Measurements from ENCODE around the gene C14orf180.
A peak's percentile ranks its signal among the peaks of the same experiment; 100 is the strongest.

Gene C14orf180

DNA sequence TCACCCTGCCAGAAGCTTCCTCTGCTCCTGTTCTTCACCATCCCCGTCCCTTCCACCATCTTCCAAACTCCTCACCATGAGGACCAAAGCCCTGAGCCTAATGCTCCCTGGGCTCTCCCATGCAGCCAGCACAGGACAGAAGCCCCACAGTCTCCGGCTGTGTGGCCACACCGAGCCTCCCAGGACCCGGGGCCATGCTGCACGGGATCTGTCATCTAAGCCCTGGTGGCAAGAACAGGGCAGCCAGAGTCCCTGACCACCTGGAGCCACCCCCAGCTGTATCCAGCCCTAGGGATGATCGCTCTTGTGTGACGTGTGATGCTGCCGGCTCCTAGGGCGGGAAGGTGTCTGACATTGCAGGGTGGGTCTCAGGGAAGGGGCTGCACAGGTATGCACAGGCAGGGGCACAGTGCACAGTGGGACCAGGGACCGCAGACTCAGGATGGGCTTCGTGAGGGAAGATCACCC is 16.9 kb downstream of the C14orf180 start:
- DNase-seq = no peak

- no peak for DNase-seq
Measured at GRCh38 chr14:104596927-104597351, 17.4 kb downstream of the C14orf180 start.

- DNase-seq = no peak
Measured at GRCh38 chr14:104597576-104597975, 18.0 kb downstream of the C14orf180 start.

DNA sequence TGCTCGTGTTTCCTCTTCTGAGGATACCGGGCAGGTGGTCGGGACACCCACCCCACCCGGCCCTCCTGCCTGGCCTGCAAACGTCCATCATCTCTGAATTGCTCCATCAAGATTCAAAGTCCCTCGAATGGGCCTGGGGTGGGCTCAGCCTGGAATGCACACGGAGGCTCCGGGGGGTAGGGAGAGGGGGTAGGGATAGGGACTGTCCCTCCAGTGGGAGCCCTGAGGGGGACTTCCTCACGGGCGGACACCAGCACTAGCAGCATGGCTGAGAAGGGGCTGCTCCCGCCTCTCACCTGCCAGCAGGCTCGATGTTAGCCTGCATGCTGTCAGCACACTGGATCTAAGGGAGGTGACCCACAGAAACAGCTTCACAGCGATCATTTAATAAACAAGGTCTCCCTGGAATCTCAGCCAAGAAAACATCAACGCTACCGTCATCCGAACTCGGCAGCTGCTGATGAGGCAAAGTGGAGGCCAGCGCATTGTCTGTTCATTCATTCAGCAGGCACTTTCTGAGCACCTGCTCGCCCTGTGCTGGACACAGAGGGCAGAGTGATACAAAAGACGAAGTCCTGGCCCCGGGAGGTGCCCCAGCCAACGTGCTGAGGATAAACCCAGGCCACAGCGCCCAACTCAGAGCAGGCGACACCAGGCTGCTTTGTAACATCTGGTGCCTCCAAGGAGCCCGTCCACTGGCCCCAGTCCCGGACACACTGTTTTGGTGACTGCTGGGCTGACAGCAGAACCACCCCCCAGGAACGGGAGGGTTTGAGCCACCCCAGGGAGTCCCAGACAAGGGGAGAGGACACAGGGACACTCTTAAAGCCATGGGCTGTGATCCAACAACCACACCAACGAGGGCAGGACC is 18.7 kb downstream of the C14orf180 start:
- peak; percentile 48 for DNase-seq

GRCh38 chr14:104598910-104599273 is 19.3 kb downstream of the C14orf180 start:
- no peak for DNase-seq

DNA sequence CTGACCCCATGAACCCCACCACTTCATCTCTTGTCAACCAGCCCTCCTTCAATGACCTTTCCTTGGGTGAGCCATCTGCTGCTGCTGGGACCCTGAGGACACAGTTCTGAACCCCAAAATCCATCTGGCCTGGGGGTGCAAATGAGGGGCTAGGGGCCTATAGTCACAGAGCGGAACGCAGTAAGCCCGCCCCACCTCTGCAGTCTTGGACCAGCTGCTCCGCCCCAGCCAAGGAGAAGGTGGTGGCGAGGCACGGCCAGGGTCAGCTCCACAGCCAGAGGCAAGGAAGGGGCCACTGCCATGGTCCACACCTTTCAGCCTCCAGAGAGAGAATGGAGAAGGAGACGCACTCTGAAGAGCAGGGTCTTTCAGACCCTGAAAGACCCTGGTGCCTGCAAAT is 19.9 kb downstream of the C14orf180 start:
- DNase-seq = no peak

DNA sequence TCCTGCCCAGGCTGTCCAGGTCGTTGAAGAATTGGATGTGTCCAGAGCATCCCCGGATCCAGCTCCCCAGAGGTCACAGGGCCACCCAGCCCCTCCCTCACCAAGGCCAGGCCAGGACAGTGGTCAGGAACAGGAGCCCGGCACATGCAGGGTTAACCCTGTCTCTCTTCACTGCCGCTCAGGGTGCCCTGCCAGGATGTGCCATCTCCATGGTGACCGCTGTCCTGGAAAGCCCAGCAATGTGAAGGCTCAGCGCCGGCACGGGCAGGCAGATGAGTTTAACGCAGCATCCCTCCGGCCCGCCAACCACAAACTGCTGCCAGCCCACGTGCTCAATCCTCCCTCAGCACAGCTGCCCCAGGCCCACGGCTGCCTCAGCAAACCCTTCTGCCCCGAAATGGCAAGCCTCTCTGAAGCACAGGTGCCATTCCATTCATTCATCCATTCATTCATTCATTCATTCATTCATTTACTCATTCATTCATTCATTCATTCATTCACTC is 20.6 kb downstream of the C14orf180 start:
- no peak for DNase-seq

DNA sequence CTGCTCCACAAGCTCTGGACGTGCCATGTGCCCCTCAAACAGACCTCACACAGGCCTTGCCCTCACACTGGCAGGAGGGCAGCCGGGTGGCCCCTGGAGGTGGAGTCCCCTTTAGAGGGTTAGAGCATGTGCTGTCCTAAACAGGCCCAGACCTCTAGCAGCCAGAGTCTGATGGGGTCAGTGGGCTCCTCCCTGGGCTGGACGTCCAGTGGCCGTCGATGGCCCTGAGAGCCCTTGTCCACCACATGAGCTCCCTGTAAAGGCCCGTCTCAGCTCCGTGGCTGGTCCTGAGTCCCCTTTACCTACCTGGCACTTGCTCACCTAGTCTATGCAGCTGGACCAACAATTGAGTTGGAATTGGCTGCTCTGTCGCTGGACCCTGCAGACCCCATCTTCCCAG is 21.2 kb downstream of the C14orf180 start:
- no peak for DNase-seq

- DNase-seq = peak; percentile 8
Measured at GRCh38 chr14:104601786-104602185, 22.2 kb downstream of the C14orf180 start.

DNA sequence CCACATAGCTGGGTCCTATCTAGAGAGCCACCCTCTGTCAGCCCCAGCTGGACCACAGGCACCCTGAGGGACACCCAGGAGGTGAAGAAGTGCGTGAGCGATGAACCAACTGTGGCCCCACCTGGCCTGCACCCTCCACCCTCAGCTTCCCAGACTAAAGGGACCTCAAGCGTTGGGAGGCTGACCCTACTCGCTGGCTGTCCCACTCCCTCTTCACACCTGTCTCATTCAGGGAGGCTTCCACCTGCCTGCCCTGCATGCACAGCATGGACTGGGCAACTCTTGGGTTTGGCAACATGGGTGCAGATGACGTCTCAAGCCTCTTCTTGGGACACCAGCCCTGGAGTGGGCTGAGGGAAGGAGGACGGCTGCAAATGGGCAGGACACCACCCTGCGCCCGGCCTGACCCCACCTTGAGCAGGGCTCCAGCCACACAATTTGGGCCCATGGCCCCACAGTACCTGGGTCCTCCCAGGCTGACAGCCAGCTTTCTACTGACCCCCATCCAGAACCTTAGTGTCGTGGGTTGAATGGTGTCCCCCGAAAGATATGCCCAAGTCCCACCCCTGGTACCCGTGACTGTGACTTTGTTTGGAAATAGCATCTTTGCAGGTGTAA is 22.9 kb downstream of the C14orf180 start:
- DNase-seq = no peak

GRCh38 chr14:104602933-104603325 is 23.4 kb downstream of the C14orf180 start:
- DNase-seq = no peak

GRCh38 chr14:104603711-104604401 is 24.3 kb downstream of the C14orf180 start:
- peak; percentile 36 for DNase-seq

DNA sequence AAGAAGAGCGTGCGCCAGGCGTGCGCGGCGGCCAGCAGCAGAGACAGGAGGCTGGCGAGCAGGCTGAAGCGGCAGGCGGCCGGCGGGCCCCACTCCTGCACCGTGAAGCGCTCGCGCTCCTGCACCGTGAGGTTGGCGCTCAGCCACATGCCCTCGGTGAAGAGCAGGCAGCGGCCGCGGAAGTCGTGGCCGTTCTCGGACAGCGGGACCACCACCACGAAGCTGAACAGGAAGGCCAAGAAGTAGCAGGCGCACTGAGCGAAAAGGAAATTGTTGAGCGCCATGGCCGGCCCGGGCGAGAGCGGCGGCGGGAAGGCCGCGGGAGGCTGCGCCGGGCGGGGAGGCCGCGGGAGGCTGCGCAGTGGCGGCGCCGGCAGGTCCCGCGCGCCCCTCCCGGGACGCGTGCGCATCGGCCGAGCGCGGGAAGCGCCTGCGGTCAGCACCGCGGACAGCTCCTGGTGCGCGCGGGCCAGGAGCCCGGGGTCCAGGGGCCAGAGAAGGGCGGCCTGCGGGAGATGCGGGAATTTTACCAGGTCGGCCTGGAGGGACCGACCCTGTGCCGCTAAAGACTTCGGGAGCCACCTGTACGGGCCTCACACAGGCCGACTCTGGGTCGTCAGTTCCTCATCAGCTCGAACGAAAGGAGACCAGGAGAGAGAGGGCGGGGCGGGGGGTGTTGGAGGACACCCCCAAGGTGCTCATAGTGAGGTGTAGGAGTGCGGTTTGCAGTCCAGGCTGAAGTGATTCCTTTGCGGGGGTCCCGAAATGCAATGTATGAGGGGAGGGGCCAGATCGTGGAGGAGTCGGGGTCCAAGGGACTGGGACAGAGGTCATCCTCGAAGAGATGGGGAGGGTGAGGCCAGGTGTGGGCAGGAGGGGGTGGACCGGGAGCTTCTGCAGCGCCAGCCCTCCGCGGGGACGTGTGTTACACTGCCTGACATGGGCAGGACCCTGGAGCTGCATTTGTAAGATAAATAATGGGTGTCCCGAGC is 25.2 kb downstream of the C14orf180 start, which contains the start of gene TMEM179:
Gene TMEM179 (minus strand): TSS at position 315 of the 992 bp plus-strand sequence. CDS start 31 bp downstream, at position 284.
- DNase-seq = peak; percentile 48

- DNase-seq = no peak
Measured at GRCh38 chr14:104609666-104610065, 30.1 kb downstream of the C14orf180 start.

- no peak for DNase-seq
Measured at GRCh38 chr14:104610749-104611310, 31.3 kb downstream of the C14orf180 start.

DNA sequence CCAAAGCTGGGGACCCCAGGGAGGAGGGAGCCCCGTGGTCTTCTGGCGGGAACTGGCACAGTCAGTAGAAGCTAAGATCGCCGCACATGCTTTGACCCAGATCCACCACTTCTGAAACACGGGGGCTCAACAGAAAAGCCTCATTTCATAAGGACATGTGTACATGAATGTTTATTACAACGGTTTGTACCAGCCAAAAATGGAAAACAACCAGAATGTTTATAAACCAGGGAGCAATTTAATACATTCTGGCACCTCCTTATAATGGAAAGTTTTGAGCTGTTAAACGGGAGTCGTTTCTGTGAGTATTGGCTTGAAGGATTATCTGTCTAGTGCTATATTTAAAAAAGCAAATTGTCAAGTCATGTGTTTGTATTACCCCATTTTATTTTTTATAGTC is 32.3 kb downstream of the C14orf180 start:
- DNase-seq = no peak

- no peak for DNase-seq
Measured at GRCh38 chr14:104614126-104614812, 34.7 kb downstream of the C14orf180 start.

- no peak for DNase-seq
Measured at GRCh38 chr14:104624939-104625338, 45.4 kb downstream of the C14orf180 start.

- DNase-seq = no peak
Measured at GRCh38 chr14:104632781-104633180, 53.2 kb downstream of the C14orf180 start.

DNA sequence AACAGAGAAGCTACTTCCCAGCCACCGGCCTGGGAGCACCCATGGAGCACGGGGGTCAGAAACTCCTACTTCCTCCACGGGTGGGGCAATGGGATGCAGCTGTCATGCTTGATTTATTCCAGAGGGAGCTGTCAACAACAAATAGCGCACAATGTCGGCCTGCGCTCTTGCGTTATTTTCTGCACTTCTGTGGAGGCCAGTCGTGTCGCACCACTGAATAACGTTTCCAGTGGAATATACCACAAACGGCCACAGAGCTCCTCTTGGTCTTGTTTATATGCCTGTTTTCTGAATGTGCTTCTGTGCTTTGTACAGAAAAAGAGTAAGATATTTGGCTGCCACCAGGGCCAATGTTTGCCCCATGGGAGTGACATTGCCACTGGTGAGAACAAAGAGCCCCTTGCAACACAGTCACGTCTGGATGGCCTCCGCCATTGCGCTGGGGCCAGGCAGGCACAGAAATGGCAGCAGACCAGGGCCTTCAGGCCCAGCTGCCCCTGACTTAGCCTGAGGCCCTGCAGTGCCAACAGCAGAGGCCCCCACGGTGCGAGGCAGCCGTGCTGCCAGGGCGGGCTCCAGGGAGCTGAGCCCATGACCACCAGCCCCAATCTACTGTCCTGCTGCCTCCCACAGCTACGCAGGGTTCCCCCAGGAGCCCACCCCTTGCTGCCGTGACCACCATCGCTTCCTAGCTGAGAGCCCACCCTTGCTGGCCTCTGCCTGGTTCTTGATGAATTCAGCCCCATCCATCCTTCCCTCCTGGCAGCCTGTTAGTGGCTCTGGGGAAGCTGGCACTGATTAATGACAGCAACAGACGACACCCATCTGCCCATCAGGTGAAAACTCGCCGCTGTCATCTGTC is 53.9 kb downstream of the C14orf180 start:
- DNase-seq = no peak

All from NCI-H1105 treated with DMSO at 0.1 percent for 48 hours (cell line).